ENCODE data around the gene EVI2A. TPM values are rescaled to one million over a fixed set of nuclear protein-coding genes. Genes with fewer than 3 reads are reported as not detected.
A peak's percentile ranks its signal among the peaks of the same experiment; 100 is the strongest.

EVI2A gene
- total and polyA plus RNA-seq, 2 of the 13 experiments (the other 11 are each of a cell fraction or from before 2014, with no cell fraction given), result not detected

DNA sequence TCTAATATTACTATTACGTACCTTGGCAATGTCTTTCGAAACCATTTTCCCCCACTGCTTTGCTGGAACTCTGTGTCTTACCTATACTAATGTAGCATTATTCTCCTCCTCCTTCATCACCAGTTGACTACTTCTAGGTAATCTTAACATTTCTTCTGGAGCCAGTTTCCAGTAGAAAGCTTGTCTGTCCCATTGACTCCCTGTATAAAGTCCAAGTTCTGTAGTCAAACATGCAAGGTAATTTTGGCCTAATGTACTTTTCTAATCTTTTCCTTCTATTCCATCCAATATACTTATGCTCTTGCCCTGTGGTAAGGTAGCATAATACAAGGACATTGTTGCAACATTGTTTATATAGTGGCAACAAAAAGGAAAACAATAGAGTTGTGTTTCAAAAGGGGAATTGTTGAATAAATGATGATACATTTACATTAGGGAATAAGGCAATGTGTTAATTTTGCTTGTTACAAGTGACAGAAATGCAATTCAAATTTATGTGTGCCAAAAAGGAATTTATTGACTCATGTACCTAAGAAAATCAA is 52.3 kb downstream of the EVI2A start (continued):
- TF ChIP-seq, protein P1, sequence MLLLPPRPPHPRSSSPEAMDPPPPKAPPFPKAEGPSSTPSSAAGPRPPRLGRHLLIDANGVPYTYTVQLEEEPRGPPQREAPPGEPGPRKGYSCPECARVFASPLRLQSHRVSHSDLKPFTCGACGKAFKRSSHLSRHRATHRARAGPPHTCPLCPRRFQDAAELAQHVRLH (CRISPR knock-in tag; IDR thresholded peaks at IDR 0.05; ENCODE audit: borderline replicate concordance, low read depth), result no peak
- TF ChIP-seq PPARG (CRISPR knock-in tag; conservative IDR thresholded peaks at IDR 0.05), result no peak
- no peak for TF ChIP-seq PHB2 (IDR thresholded peaks at IDR 0.05; ENCODE audit: partially characterized antibody)
- TF ChIP-seq, protein P2, sequence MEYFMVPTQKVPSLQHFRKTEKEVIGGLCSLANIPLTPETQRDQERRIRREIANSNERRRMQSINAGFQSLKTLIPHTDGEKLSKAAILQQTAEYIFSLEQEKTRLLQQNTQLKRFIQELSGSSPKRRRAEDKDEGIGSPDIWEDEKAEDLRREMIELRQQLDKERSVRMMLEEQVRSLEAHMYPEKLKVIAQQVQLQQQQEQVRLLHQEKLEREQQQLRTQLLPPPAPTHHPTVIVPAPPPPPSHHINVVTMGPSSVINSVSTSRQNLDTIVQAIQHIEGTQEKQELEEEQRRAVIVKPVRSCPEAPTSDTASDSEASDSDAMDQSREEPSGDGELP (IDR thresholded peaks at IDR 0.05; ENCODE audit: borderline replicate concordance, low read depth), result no peak
- no peak for TF ChIP-seq SOX13 (IDR thresholded peaks at IDR 0.05)
- peak in 1 of 2 experiments; percentile 83; a peak in 2 of 4 replicates for TF ChIP-seq SOX13 (CRISPR knock-in tag; conservative IDR thresholded peaks at IDR 0.05 in 1 of 2, IDR thresholded peaks at IDR 0.05 in 1 of 2)
- TF ChIP-seq SOX5 (CRISPR knock-in tag; IDR thresholded peaks at IDR 0.05; ENCODE audit: borderline replicate concordance), result peak; percentile 79; the same call in 1 of the 2 replicates
- no peak for TF ChIP-seq ZIK1 (CRISPR knock-in tag; IDR thresholded peaks at IDR 0.05; ENCODE audit: borderline replicate concordance, low read depth)
- no peak for TF ChIP-seq ZNF775 (CRISPR knock-in tag; IDR thresholded peaks at IDR 0.05; ENCODE audit: borderline replicate concordance)
- TF ChIP-seq TEF (CRISPR knock-in tag; IDR thresholded peaks at IDR 0.05), result no peak

Other genes with a start within 250 kb of the EVI2A start
- gene NF1, start 226.6 kb downstream of the EVI2A start, total RNA-seq (2016; rRNA removed; fragmentation: Illumina TruSeq; extraction: Trizol), result 21.5 and 35.4 TPM in 2 replicates
- 26.5 and 26.8 TPM in 2 replicates for gene NF1, start 226.6 kb downstream of the EVI2A start, polyA plus RNA-seq (2011; rRNA removed)
- not detected in 2 replicates for gene OMG, start 24.4 kb downstream of the EVI2A start, total RNA-seq (2016; rRNA removed; fragmentation: Illumina TruSeq; extraction: Trizol)
- gene OMG, start 24.4 kb downstream of the EVI2A start, polyA plus RNA-seq (2011; rRNA removed), result not detected in 2 replicates
- not detected in 2 replicates for gene EVI2B, start 7.6 kb downstream of the EVI2A start, total RNA-seq (2016; rRNA removed; fragmentation: Illumina TruSeq; extraction: Trizol)
- not detected in 2 replicates for gene EVI2B, start 7.6 kb downstream of the EVI2A start, polyA plus RNA-seq (2011; rRNA removed)
- 89.3 and 97.5 TPM in 2 replicates for gene RAB11FIP4, start 70.1 kb upstream of the EVI2A start, total RNA-seq (2016; rRNA removed; fragmentation: Illumina TruSeq; extraction: Trizol)
- gene RAB11FIP4, start 70.1 kb upstream of the EVI2A start, polyA plus RNA-seq (2011; rRNA removed), result 28.0 and 31.2 TPM in 2 replicates

Measured in HepG2 (cell line).